ENCODE measurements around the gene STK17A. TPM values are rescaled to one million over a fixed set of nuclear protein-coding genes. Genes with fewer than 3 reads are reported as not detected.

Gene STK17A
- total RNA-seq, 1 experiment from 2014 or later: 9.8 TPM

GRCh38 chr7:43570688-43571365 is 12.1 kb upstream of the STK17A start:
- Histone ChIP-seq H3K56ac (ENCODE audit: insufficient read length, low read depth, low read length) (no peak overlapping the region), H3K27ac (ENCODE audit: insufficient read length, low read depth, low read length) (no peak overlapping the region)
- no CpG with 5 or more reads among the region's 4 CpGs for WGBS (ENCODE audit: extremely low coverage, insufficient read length, low lambda C conversion rate)

More at GRCh38 chr7:43570688-43571365, 12.1 kb upstream of the STK17A start:
- Histone ChIP-seq H2BK15ac (ENCODE audit: low read depth, low read length) (no peak overlapping the region), H2BK20ac (ENCODE audit: low read depth, low read length, poor library complexity, severe bottlenecking) (peak overlapping the region; percentile 45), H3K4ac (ENCODE audit: low read depth, low read length) (no peak overlapping the region), H2AK5ac (ENCODE audit: insufficient read length, low read length) (no peak overlapping the region), H2BK5ac (ENCODE audit: insufficient read length, low read length) (no peak overlapping the region), H4K8ac (replicated peaks; ENCODE audit: insufficient read length, low read depth, low read length) (no peak overlapping the region), H3T11ph (ENCODE audit: low read length) (no peak overlapping the region), H2BK120ac (ENCODE audit: low read depth, low read length, poor library complexity, severe bottlenecking) (no peak overlapping the region), H3K14ac (ENCODE audit: insufficient read depth, low read length) (no peak overlapping the region), H2AFZ (ENCODE audit: low read length) (no peak overlapping the region), H3K79me1 (ENCODE audit: insufficient read depth, low read depth, low read length, poor library complexity, severe bottlenecking) (no peaks in the 10 kb centered on the region), H3K4me2 (ENCODE audit: insufficient read depth, insufficient read length, low read length) (no peak overlapping the region), H4K5ac (ENCODE audit: insufficient read length, low read depth, low read length) (no peak overlapping the region), H2BK12ac (ENCODE audit: insufficient read length, low read depth, low read length) (no peak overlapping the region), H3K27me3 (ENCODE audit: insufficient read depth, low read length) (no peaks in the 10 kb centered on the region), H3K4me1 (ENCODE audit: insufficient read depth, low read length) (no peaks in the 10 kb centered on the region), H3K18ac (ENCODE audit: insufficient read length, low read depth, low read length) (no peak overlapping the region), H4K91ac (ENCODE audit: insufficient read length, low read depth, low read length) (no peak overlapping the region), H3K9me3 (ENCODE audit: control insufficient read depth, low read depth, low read length) (no peaks in the 10 kb centered on the region), H3K79me2 (ENCODE audit: insufficient read depth, low read length) (no peaks in the 10 kb centered on the region), H3K23ac (ENCODE audit: insufficient read length, low read depth, low read length) (no peak overlapping the region), H3K9ac (ENCODE audit: extremely low read depth, insufficient read length, low read length) (no peak overlapping the region), H3K23me2 (ENCODE audit: insufficient read length, low read depth, low read length, poor library complexity, severe bottlenecking) (no peaks in the 10 kb centered on the region), H4K20me1 (ENCODE audit: control insufficient read depth, insufficient read depth, insufficient read length) (no peaks in the 10 kb centered on the region)
- H3K27ac Mint-ChIP-seq: no peak overlapping the region
- H3K27me3 Mint-ChIP-seq (ENCODE audit: low read depth): no peaks in the 10 kb centered on the region
- no peaks in the 10 kb centered on the region for H3K36me3 Mint-ChIP-seq (ENCODE audit: insufficient read depth in 1 of 3, low read depth in 3 of 3)
- TF ChIP-seq CTCF (conservative IDR thresholded peaks at IDR 0.05): no peak
- H3K4me3 Mint-ChIP-seq: no peak overlapping the region
- H3K9me3 Mint-ChIP-seq: no peaks in the 10 kb centered on the region
- H3K4me1 Mint-ChIP-seq: no peaks in the 10 kb centered on the region
- DNase-seq: no peak

Data from H9 (cell line).